Activated naive CD4-positive, alpha-beta T cell treated with anti-CD3 and anti-CD28 coated beads for 36 hours (primary cell): Measurements from ENCODE around the gene INTS14. TPM values are rescaled to one million over a fixed set of nuclear protein-coding genes. Genes with fewer than 3 reads are reported as not detected.

Experiments
- CTCF ChIA-PET: fragments of 350-600 bp; sonication (Branson Sonifier 250); formaldehyde crosslinking; loops from one replicate; lab custom pipeline; 2021; ENCODE audit warnings: antibody characterized with exemption; lab: Charles Lee
- DNase-seq: peaks from one replicate; pipeline ENCODE4 v3.0.0-alpha.2; 2020
- H3K27ac Mint-ChIP-seq: one replicate; pipeline ENCODE4 v1.8.0; 2021; ENCODE audit warnings: mild to moderate bottlenecking, mixed read lengths
- H3K27me3 Mint-ChIP-seq: one replicate; pipeline ENCODE4 v1.8.0; 2021; ENCODE audit warnings: low read depth, mixed read lengths
- H3K36me3 Mint-ChIP-seq: one replicate; pipeline ENCODE4 v1.8.0; 2021; ENCODE audit warnings: low read depth, mixed read lengths
- H3K4me1 Mint-ChIP-seq: one replicate; pipeline ENCODE4 v1.8.0; 2021; ENCODE audit warnings: low read depth, mixed read lengths
- H3K4me3 Mint-ChIP-seq: one replicate; pipeline ENCODE4 v1.8.0; 2021; ENCODE audit warnings: mild to moderate bottlenecking, moderate library complexity, mixed read lengths
- H3K9me3 Mint-ChIP-seq: one replicate; pipeline ENCODE4 v1.8.0; 2021; ENCODE audit warnings: mixed read lengths
- intact Hi-C: fragments of 100-400 bp; cut with micrococcal nuclease; formaldehyde crosslinking; loops from one replicate; pipeline ENCODE4 v1.15.1; 2023
- total RNA-seq, 2 experiments: library from RNA; stranded (reverse); gene quantifications; one replicate each; pipeline ENCODE4 v1.2.3, GENCODE V29; 2021

The INTS14 gene
- total RNA-seq, 2 experiments from 2014 or later: 41.2 to 43.4 TPM

DNA sequence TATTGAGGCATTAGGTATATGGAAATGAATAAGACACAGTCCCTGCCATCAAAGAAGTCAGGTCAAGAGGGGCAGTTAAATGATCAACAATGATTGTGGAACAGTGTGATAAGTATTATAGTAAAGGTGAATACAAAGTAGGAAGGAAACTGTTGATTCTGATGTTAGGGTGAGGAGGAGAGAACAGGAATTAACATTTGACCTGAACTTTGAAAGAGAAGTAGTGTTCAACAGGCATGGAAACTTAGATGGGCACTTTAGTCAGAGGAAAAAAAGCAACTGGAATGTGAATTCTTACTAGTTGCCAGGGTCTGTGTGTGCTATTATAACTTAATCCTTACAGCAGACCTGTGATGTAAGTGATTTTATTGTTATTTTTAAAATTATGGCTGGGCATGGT lies 63.1 kb downstream of the INTS14 start:
- H3K36me3 Mint-ChIP-seq: peaks cover 8% of the 10 kb centered on the region
- H3K27me3 Mint-ChIP-seq: no peaks in the 10 kb centered on the region
- H3K4me1 Mint-ChIP-seq: peaks cover 26% of the 10 kb centered on the region
- H3K4me3 Mint-ChIP-seq: no peak overlapping the region
- H3K27ac Mint-ChIP-seq: no peak overlapping the region
- intact Hi-C loops: no loop called here
- CTCF ChIA-PET: no interaction called here
- H3K9me3 Mint-ChIP-seq: peaks cover 2% of the 10 kb centered on the region
- DNase-seq: no peak

DNA sequence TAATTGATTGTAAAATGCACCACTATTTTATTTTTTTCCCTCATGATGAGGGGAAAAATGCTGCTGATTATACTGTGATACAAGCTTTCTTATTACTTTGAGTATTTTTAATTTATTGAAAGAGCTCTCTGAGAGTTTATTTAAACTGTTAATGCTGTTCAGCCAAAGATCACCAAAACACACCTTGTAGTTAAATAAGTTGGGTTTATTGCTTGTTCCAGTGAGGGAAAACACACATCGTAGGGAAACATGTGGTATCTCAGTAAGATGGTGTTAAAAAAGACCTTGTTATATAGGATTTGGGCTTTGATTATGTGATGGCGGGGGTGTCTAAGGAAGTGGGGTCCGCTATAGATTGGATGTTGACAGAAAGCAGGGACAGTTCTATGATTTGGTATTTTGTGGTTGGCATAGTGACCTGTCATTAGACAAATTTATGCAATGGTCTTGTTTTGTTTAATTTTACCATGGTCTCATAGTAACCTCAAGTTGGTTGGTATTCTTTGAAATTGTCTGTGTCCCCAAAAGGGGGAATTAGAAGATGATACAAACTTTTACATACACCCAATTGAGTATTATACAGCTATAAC lies 69.6 kb downstream of the INTS14 start:
- CTCF ChIA-PET: interaction anchor here (0.7 kb wide), 1 partner anchor 376 kb away, joined by 3 read pairs; no protein-coding TSS in a partner anchor
- no peak for DNase-seq
- H3K27ac Mint-ChIP-seq: no peak overlapping the region
- no peaks in the 10 kb centered on the region for H3K27me3 Mint-ChIP-seq
- H3K4me3 Mint-ChIP-seq: no peak overlapping the region
- no peaks in the 10 kb centered on the region for H3K9me3 Mint-ChIP-seq
- H3K4me1 Mint-ChIP-seq: peaks cover 14% of the 10 kb centered on the region
- H3K36me3 Mint-ChIP-seq: peaks cover 11% of the 10 kb centered on the region
- intact Hi-C loops: no loop called here

- no peaks in the 10 kb centered on the region for H3K27me3 Mint-ChIP-seq
- no peak overlapping the region for H3K4me3 Mint-ChIP-seq
- no peak overlapping the region for H3K27ac Mint-ChIP-seq
- no peaks in the 10 kb centered on the region for H3K9me3 Mint-ChIP-seq
- no peak for DNase-seq
- H3K36me3 Mint-ChIP-seq: peaks cover 12% of the 10 kb centered on the region
- intact Hi-C loops: no loop called here
- CTCF ChIA-PET: interaction anchor here (0.6 to 1.1 kb wide), 2 partner anchors 56 to 317 kb away, joined by 3 to 4 read pairs; no protein-coding TSS in a partner anchor
- peaks cover 14% of the 10 kb centered on the region for H3K4me1 Mint-ChIP-seq
Measured at GRCh38 chr15:65540314-65540713, 70.6 kb downstream of the INTS14 start.

DNA sequence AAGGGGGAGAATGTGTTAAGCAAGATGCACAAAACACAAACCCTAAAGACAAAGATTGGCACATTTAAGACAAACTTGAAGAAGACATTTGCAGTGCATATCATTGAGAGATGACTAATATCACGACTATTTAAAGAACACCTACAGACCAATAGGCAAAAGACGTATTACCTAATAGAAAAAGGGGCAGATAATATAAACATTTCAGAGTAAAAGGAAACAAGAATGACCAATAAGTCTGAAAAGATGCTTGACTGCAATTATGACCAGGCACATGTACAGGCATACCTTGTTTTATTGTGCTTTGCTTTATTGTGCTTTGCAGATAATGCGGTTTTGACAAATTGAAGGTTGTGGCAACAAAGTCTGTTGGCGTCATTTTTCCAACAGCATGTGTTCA lies 75.7 kb downstream of the INTS14 start:
- Mint-ChIP-seq H3K9me3 (no peaks in the 10 kb centered on the region), H3K36me3 (peaks cover 7% of the 10 kb centered on the region), H3K4me1 (peaks cover 33% of the 10 kb centered on the region), H3K27ac (no peak overlapping the region), H3K4me3 (no peak overlapping the region), H3K27me3 (no peaks in the 10 kb centered on the region)
- intact Hi-C loops: no loop called here
- DNase-seq: no peak
- CTCF ChIA-PET: no interaction called here

- Mint-ChIP-seq H3K36me3 (peaks cover 7% of the 10 kb centered on the region), H3K4me1 (peaks cover 36% of the 10 kb centered on the region), H3K27me3 (no peaks in the 10 kb centered on the region), H3K9me3 (no peaks in the 10 kb centered on the region), H3K27ac (no peak overlapping the region), H3K4me3 (no peak overlapping the region)
- intact Hi-C loops: loop anchor here (5.0 kb wide), 1 partner anchor 759 kb away; the partner anchor contains the start of gene DIS3L
- CTCF ChIA-PET: interaction anchor here (0.6 to 0.9 kb wide), 2 partner anchors 36 to 757 kb away, joined by 3 read pairs; no protein-coding TSS in a partner anchor
- DNase-seq: no peak
Measured at GRCh38 chr15:65533057-65533756, 77.7 kb downstream of the INTS14 start.

- CTCF ChIA-PET: interaction anchor here (0.6 kb wide), 1 partner anchor 36 kb away, joined by 3 read pairs; no protein-coding TSS in a partner anchor
- intact Hi-C loops: loop anchor here (5.0 kb wide), 1 partner anchor 760 kb away; the partner anchor contains the start of gene DIS3L
- no peaks in the 10 kb centered on the region for H3K9me3 Mint-ChIP-seq
- no peaks in the 10 kb centered on the region for H3K27me3 Mint-ChIP-seq
- H3K4me3 Mint-ChIP-seq: no peak overlapping the region
- H3K36me3 Mint-ChIP-seq: peaks cover 3% of the 10 kb centered on the region
- peaks cover 32% of the 10 kb centered on the region for H3K4me1 Mint-ChIP-seq
- H3K27ac Mint-ChIP-seq: no peak overlapping the region
- DNase-seq: no peak
Measured at GRCh38 chr15:65532738-65533051, 78.2 kb downstream of the INTS14 start.

- Mint-ChIP-seq H3K27me3 (no peaks in the 10 kb centered on the region), H3K4me1 (peaks cover 32% of the 10 kb centered on the region), H3K36me3 (no peaks in the 10 kb centered on the region), H3K9me3 (no peaks in the 10 kb centered on the region), H3K4me3 (peak within 1 kb of the TSS; percentile 83), H3K27ac (peak within 1 kb of the TSS; percentile 69)
- CTCF ChIA-PET: interaction anchor here (1.0 kb wide), 1 partner anchor 117 kb away, joined by 5 read pairs; no protein-coding TSS in a partner anchor
- intact Hi-C loops: loop anchor here (1.0 to 5.0 kb wide), 3 partner anchors 13 to 762 kb away; partner anchors contain the start of genes DIS3L, DPP8 and INTS14
- peak; percentile 89 for DNase-seq
Measured at GRCh38 chr15:65530318-65531111, 80.4 kb downstream of the INTS14 start, which contains the start of gene HACD3. Gene HACD3, plus strand, starts transcription at chr15:65530463. Its CDS starts 169 bp downstream, at chr15:65530632.

DNA sequence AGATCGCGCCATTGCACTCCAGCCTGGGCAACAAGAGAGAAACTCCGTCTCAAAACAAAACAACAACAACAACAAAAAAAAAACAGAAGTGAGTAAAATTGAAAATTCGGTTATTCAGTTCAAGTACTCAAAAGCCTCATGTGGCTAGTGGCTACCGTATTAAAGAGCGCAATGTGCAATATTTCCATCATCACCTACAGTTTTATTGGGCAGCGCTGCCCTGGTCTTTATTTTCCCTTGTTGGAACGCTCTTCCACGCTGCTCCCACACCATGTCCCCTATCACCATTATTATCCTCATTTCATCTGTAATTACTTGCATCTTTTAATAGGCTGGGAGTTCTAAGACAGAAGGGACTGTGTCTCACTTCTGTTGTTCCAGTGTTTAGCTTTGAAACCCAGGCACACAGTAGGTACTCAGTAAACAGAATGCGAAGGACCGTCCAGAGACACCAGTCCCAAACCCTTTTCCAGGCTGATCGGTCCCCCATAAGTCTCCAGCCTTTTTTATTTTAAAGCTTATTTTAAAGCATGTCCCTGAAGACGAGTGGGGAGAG lies 81.1 kb downstream of the INTS14 start:
- no peaks in the 10 kb centered on the region for H3K27me3 Mint-ChIP-seq
- CTCF ChIA-PET: no interaction called here
- intact Hi-C loops: loop anchor here (1.0 to 5.0 kb wide), 3 partner anchors 13 to 762 kb away; partner anchors contain the start of genes DIS3L, DPP8 and INTS14
- H3K4me1 Mint-ChIP-seq: peaks cover 32% of the 10 kb centered on the region
- H3K36me3 Mint-ChIP-seq: no peaks in the 10 kb centered on the region
- peak overlapping the region; percentile 83 for H3K4me3 Mint-ChIP-seq
- no peaks in the 10 kb centered on the region for H3K9me3 Mint-ChIP-seq
- peak overlapping the region; percentile 69 for H3K27ac Mint-ChIP-seq
- DNase-seq: no peak

Other genes with a start within 250 kb of the INTS14 start
- gene IGDCC3, start 233.1 kb downstream of the INTS14 start, total RNA-seq: not detected
- under 1 TPM; 0.17 to 0.41 TPM for gene IGDCC4, start 188.2 kb downstream of the INTS14 start, total RNA-seq
- 10 to 100 TPM; 23.0 to 24.9 TPM for gene DPP8, start 93.4 kb downstream of the INTS14 start, total RNA-seq
- 10 to 100 TPM; 29.1 to 30.1 TPM for gene HACD3, start 80.7 kb downstream of the INTS14 start, total RNA-seq
- gene SLC24A1, start 10.8 kb upstream of the INTS14 start, total RNA-seq: 10 to 100 TPM; 10.7 to 12.4 TPM
- gene DENND4A, start 181.2 kb upstream of the INTS14 start, total RNA-seq: 10 to 100 TPM; 23.9 to 24.9 TPM